Skeletal muscle satellite cell (primary cell): ENCODE results near the gene COL11A2.

ENCODE experiments used
- H3K27me3 ChIP-seq: 2 replicates; pipeline ENCODE4 v1.7.0; 2013; ENCODE audit warnings: low read length; ENCODE audit not compliant: control insufficient read depth, insufficient read depth
- H3K36me3 ChIP-seq: 2 replicates; pipeline ENCODE4 v1.7.0; 2013; ENCODE audit warnings: mild to moderate bottlenecking, control low read depth, low read length; ENCODE audit not compliant: insufficient read depth
- H3K4me1 ChIP-seq: 2 replicates; pipeline ENCODE4 v1.7.0; 2013; ENCODE audit warnings: low read length; ENCODE audit not compliant: control insufficient read depth, insufficient read depth
- H3K4me2 ChIP-seq: 2 replicates; pipeline ENCODE4 v1.7.0; 2013; ENCODE audit warnings: mild to moderate bottlenecking, low read length
- H3K4me3 ChIP-seq: 2 replicates; pipeline ENCODE4 v1.7.0; 2013; ENCODE audit warnings: low read length
- H3K9ac ChIP-seq: 2 replicates; pipeline ENCODE4 v1.7.0; 2013; ENCODE audit warnings: mild to moderate bottlenecking, low read depth, low read length, moderate library complexity
- H3K9me3 ChIP-seq: replicated peaks from 2 replicates; pipeline ENCODE4 v1.7.0; 2013; ENCODE audit warnings: mild to moderate bottlenecking, control low read depth, low read length

The COL11A2 gene

GRCh38 chr6:33128318-33128717 is 63.9 kb downstream of the COL11A2 start:
- Histone ChIP-seq H3K4me1 (no peaks in the 10 kb centered on the region), H3K4me3 (no peak overlapping the region), H3K27me3 (peaks cover 65% of the 10 kb centered on the region), H3K9me3 (no peaks in the 10 kb centered on the region), H3K9ac (no peak overlapping the region), H3K4me2 (no peak overlapping the region), H3K36me3 (no peaks in the 10 kb centered on the region)

DNA sequence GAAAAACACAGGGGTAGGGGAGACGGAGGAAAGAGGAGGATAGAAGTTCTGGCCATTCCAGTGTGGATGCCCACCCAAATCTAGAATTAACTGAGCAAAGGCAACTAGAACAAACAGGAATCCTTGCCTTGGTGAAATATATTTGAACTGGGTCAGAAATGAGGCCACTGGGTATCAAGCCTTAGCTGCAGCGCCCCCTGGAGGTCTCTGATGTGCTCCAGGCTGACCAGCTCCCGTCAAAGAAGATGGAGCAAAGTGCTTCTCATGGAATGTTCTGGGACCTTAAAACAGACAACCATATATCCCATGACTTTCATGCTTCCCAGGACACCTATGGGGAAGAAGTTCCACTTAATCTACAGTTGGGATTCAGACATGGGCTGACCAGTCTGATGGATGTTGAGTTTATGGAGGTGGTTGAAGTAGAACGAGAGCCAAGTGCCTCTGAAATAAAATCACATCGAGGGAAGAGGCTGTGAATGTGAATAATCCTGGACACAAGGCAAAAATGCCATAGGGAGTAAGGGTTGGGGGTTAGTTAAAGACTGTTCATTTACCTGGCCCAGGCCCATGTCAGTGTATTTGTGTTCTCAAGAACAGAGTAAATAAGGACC is 66.1 kb downstream of the COL11A2 start:
- Histone ChIP-seq H3K9ac (no peak overlapping the region), H3K36me3 (no peaks in the 10 kb centered on the region), H3K27me3 (peaks cover 61% of the 10 kb centered on the region), H3K4me1 (no peaks in the 10 kb centered on the region), H3K9me3 (no peaks in the 10 kb centered on the region), H3K4me3 (no peak overlapping the region), H3K4me2 (no peak overlapping the region)

- no peak overlapping the region for H3K9ac ChIP-seq
Measured at GRCh38 chr6:33124947-33125346, 67.3 kb downstream of the COL11A2 start.

GRCh38 chr6:33124525-33124901 is 67.8 kb downstream of the COL11A2 start:
- H3K9me3 ChIP-seq = no peaks in the 10 kb centered on the region
- no peaks in the 10 kb centered on the region for H3K4me1 ChIP-seq
- no peaks in the 10 kb centered on the region for H3K36me3 ChIP-seq
- no peak overlapping the region for H3K9ac ChIP-seq
- H3K27me3 ChIP-seq = peaks cover 60% of the 10 kb centered on the region
- H3K4me3 ChIP-seq = no peak overlapping the region
- H3K4me2 ChIP-seq = no peak overlapping the region

More at GRCh38 chr6:33124947-33125346, 67.3 kb downstream of the COL11A2 start:
- H3K9me3 ChIP-seq = no peaks in the 10 kb centered on the region
- H3K4me1 ChIP-seq = no peaks in the 10 kb centered on the region
- no peak overlapping the region for H3K4me3 ChIP-seq
- H3K4me2 ChIP-seq = no peak overlapping the region
- peaks cover 61% of the 10 kb centered on the region for H3K27me3 ChIP-seq
- no peaks in the 10 kb centered on the region for H3K36me3 ChIP-seq

- H3K27me3 ChIP-seq = peaks cover 60% of the 10 kb centered on the region
- H3K4me2 ChIP-seq = no peak overlapping the region
- no peaks in the 10 kb centered on the region for H3K9me3 ChIP-seq
- H3K4me1 ChIP-seq = no peaks in the 10 kb centered on the region
- H3K4me3 ChIP-seq = no peak overlapping the region
- H3K9ac ChIP-seq = no peak overlapping the region
- H3K36me3 ChIP-seq = no peaks in the 10 kb centered on the region
Measured at GRCh38 chr6:33123732-33124524, 68.3 kb downstream of the COL11A2 start.

DNA sequence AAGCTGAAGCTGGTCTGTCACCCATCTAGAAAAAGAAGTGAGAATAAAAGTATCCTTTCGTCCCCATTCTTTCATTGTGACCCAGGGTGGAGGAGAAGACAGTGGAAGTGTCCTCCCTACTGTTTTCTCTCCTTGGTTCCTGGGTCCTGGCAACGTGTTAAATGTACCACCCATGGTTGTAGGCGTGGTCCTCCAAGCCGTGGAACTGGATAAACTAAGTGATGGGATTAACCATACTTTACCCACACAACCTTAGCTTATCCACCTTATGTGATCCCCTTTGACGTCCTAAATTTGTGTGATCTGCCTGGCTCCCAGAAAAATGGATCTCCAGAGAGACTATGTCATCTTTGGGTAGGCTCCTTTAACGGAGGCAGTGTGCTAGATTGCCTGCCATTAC is 69.1 kb downstream of the COL11A2 start:
- no peaks in the 10 kb centered on the region for H3K9me3 ChIP-seq
- no peak overlapping the region for H3K4me3 ChIP-seq
- H3K27me3 ChIP-seq = peaks cover 55% of the 10 kb centered on the region

GRCh38 chr6:33120001-33120400 is 72.3 kb downstream of the COL11A2 start:
- Histone ChIP-seq H3K9me3 (no peaks in the 10 kb centered on the region), H3K4me3 (no peak overlapping the region), H3K27me3 (peaks cover 64% of the 10 kb centered on the region), H3K4me2 (no peak overlapping the region), H3K36me3 (no peaks in the 10 kb centered on the region), H3K4me1 (no peaks in the 10 kb centered on the region), H3K9ac (no peak overlapping the region)

More for the DNA sequence above, 69.1 kb downstream of the COL11A2 start:
- H3K4me2 ChIP-seq = no peak overlapping the region
- H3K4me1 ChIP-seq = no peaks in the 10 kb centered on the region
- H3K36me3 ChIP-seq = no peaks in the 10 kb centered on the region
- H3K9ac ChIP-seq = no peak overlapping the region

DNA sequence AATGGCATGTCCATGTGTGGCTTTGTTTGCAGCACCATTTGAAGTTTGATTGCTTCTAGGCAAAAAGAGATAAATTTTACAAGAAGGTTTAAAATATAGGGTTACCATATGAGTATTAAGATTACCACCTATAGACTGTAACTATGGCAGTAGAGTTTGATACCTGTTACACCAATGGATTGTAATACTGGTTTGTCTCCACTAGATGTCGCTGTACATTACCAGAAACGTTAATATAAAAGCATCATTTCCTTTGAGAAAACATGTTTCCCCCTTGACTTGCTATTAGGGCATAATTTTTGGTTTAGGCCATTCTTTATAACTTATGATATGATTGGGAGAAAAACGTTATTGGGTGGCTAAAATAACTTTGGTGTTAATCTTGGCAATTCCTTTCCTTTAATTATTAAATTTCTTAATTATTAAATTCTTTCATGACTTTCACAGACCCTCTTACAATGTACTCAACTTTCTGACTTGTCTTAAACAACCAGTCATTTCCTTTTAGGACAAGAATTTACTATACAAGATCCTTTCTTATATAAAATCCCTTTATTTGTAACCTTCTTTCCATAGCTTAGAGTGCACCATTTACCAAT is 73.6 kb downstream of the COL11A2 start:
- Histone ChIP-seq H3K9me3 (no peaks in the 10 kb centered on the region), H3K27me3 (peaks cover 77% of the 10 kb centered on the region), H3K4me2 (no peak overlapping the region), H3K36me3 (no peaks in the 10 kb centered on the region), H3K4me1 (no peaks in the 10 kb centered on the region), H3K9ac (no peak overlapping the region), H3K4me3 (no peak overlapping the region)

DNA sequence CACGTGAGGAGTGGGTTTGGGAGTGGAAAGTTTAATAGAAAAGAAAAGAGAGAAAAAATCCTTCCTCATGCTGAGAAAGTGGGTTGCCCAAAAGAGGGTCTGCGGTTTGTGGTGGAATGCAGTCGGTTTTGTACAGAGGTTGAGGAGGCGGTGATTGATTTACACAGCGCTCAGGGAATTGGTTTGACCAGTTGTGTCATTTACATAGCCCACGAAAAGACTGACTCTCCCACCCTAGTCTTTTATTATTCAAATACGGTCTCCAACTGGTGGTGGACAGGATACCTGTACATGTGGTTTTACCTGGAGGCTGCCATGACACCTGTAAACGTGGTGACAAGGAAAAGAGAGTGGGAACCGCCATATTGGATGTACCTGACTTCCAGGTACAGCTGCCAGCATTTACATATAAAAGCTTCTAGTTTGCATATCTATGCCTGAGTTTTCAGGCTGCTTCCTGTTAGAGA is 74.4 kb downstream of the COL11A2 start:
- Histone ChIP-seq H3K4me2 (no peak overlapping the region), H3K4me3 (no peak overlapping the region), H3K4me1 (no peaks in the 10 kb centered on the region), H3K9me3 (no peaks in the 10 kb centered on the region), H3K27me3 (peaks cover 85% of the 10 kb centered on the region), H3K36me3 (no peaks in the 10 kb centered on the region), H3K9ac (no peak overlapping the region)

DNA sequence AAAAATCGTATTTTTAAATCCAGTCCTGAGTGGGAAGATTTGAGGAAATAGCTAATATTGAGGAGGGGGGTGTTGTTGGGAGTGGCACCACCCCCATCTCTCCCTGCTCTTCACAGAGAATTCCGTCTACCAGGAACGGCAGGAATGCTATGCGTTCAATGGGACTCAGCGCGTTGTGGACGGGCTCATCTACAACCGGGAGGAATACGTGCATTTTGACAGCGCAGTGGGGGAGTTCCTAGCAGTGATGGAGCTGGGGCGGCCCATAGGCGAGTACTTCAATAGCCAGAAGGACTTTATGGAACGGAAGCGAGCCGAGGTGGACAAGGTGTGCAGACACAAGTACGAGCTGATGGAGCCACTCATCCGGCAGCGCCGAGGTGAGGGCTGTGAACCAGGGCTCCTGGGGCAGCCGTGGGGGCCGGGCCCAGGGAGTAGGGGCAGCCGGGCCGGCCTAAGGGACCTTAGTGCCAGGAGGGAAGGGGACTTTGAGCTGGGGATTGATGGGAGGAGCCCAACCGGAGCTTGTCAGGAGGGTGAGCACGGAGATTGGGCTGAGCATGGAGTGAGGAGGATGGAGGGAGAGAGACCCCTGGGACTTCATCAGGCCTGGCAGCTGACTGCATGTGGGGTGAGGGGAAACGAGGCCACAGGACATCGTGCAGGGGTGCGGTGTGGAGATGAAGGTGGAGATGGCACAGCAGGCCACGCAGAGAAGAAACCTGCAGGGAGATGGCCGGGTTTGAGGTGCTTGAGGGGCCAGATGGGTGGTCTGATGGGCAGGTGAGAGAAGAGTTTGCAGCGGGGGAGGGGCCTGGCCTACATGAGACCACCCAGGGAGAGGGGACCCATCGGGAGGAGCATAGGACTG is 75.2 kb downstream of the COL11A2 start:
- Histone ChIP-seq H3K4me1 (no peaks in the 10 kb centered on the region), H3K27me3 (peaks cover 83% of the 10 kb centered on the region), H3K9ac (no peak overlapping the region)

DNA sequence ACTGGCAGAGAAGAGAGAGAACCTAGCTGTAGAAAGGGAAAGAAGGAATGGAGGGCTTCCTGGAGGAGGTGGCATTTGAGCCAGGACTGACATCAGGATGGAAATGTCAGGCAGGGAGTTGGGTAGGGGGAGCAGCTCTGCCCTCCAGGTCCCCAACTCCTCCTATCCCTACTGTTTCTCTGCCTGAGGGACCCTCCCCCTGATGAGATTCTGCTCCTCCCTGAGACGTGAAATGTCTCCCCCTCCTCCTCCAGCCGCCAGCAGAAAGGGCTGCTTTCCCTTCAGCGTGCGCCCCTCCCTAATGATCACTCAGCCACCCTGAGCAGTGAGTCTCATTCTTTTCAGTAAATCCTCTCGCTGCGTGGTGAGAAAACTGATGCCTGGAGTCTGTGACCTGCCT is 75.8 kb downstream of the COL11A2 start:
- Histone ChIP-seq H3K4me3 (no peak overlapping the region), H3K4me1 (no peaks in the 10 kb centered on the region), H3K9ac (no peak overlapping the region), H3K9me3 (no peaks in the 10 kb centered on the region), H3K27me3 (peaks cover 86% of the 10 kb centered on the region), H3K36me3 (no peaks in the 10 kb centered on the region), H3K4me2 (no peak overlapping the region)

More for the DNA sequence above, 75.2 kb downstream of the COL11A2 start:
- Histone ChIP-seq H3K9me3 (no peaks in the 10 kb centered on the region), H3K4me2 (no peak overlapping the region), H3K4me3 (no peak overlapping the region), H3K36me3 (no peaks in the 10 kb centered on the region)
